DOHH2 (cell line): ENCODE data around the gene CCNF.
"Not testable (repeated sequence)": the region's sequence is repeated elsewhere in the genome, so short reads cannot be mapped to it uniquely, and the experiment has no call there.

Source experiments
- H3F3A ChIP-seq: fragments of 200-600 bp; sonication (generic), shearing (Covaris generic); 2 replicates; pipeline ENCODE4 v1.6.0; 2016; ENCODE audit warnings: antibody characterized with exemption, mild to moderate bottlenecking; ENCODE audit not compliant: control insufficient read depth, insufficient read depth
- H3K27ac ChIP-seq: fragments of 200-600 bp; sonication (generic); 2 replicates; pipeline ENCODE4 v1.5.1; 2014; ENCODE audit warnings: low read depth, mild to moderate bottlenecking, low read length, moderate library complexity
- H3K27me3 ChIP-seq: fragments of 200-600 bp; sonication (generic); 2 replicates; pipeline ENCODE4 v1.6.1; 2014; ENCODE audit warnings: mild to moderate bottlenecking, low read length, mixed read lengths; ENCODE audit not compliant: control insufficient read depth
- H3K36me3 ChIP-seq: fragments of 200-600 bp; sonication (generic); 2 replicates; pipeline ENCODE4 v1.6.1; 2014; ENCODE audit warnings: mild to moderate bottlenecking, low read length, moderate library complexity, mixed read lengths; ENCODE audit not compliant: control insufficient read depth
- H3K4me1 ChIP-seq: fragments of 200-600 bp; sonication (generic); 2 replicates; pipeline ENCODE4 v1.6.1; 2014; ENCODE audit warnings: mild to moderate bottlenecking, low read length, mixed read lengths; ENCODE audit not compliant: control insufficient read depth
- H3K4me2 ChIP-seq: fragments of 200-600 bp; sonication (generic); 2 replicates; pipeline ENCODE4 v1.6.0; 2014; ENCODE audit warnings: mild to moderate bottlenecking, low read length, moderate library complexity
- H3K4me3 ChIP-seq: fragments of 200-600 bp; sonication (generic); 2 replicates; pipeline ENCODE4 v1.5.1; 2014; ENCODE audit warnings: mild to moderate bottlenecking, low read length, mixed read lengths
- H3K79me2 ChIP-seq: fragments of 200-600 bp; sonication (generic); 2 replicates; pipeline ENCODE4 v1.6.1; 2014; ENCODE audit warnings: mild to moderate bottlenecking, low read length, mixed read lengths; ENCODE audit not compliant: control insufficient read depth
- H3K9me2 ChIP-seq: fragments of 200-600 bp; sonication (generic); replicated peaks from 2 replicates; pipeline ENCODE4 v1.6.1; 2014; ENCODE audit warnings: mild to moderate bottlenecking, low read length, mixed read lengths; ENCODE audit not compliant: control insufficient read depth
- H3K9me3 ChIP-seq: fragments of 200-600 bp; sonication (generic); 2 replicates; pipeline ENCODE4 v1.6.1; 2014; ENCODE audit warnings: antibody characterized with exemption, low read length, mixed read lengths; ENCODE audit not compliant: control insufficient read depth, insufficient read depth
- H4K20me1 ChIP-seq: fragments of 200-600 bp; sonication (generic); 2 replicates; pipeline ENCODE4 v1.6.0; 2014; ENCODE audit warnings: low read depth, mild to moderate bottlenecking, antibody characterized with exemption, low read length, moderate library complexity; ENCODE audit not compliant: control insufficient read depth, insufficient read depth
- EZH2phosphoT487 ChIP-seq: fragments of 200-600 bp; sonication (generic); IDR thresholded peaks from 2 replicates; pipeline ENCODE4 v1.6.1; 2017; ENCODE audit warnings: borderline replicate concordance, mild to moderate bottlenecking, antibody characterized with exemption, low read length, moderate library complexity, mixed read lengths
- TF ChIP-seq, protein P1 (sequence below): fragments of 200-600 bp; sonication (generic); IDR thresholded peaks from one replicate; pipeline ENCODE4 v1.5.1; 2014; ENCODE audit warnings: antibody characterized with exemption, mild to moderate bottlenecking, low read depth, low read length; ENCODE audit not compliant: poor library complexity, severe bottlenecking

CCNF gene

DNA sequence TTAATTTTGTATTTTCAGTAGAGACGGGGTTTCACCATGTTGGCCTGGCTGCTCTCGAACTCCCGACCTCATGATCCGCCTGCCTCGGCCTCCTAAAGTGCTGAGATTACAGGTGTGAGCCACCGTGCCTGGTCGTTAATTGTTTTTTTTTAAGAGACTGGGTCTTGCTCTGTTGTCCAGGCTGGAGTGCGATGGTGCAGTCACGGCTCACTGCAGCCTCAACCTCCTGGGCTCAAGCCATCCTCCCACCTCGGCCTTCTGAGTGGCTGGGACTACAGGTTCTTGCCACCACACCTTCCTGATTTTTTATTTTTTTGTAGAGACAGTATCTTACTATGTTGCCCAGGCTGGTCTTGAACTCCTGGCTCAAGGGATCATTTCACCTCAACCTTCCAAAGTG, 50.7 kb downstream of the CCNF start:
- H3K4me1 ChIP-seq = peaks cover 15% of the 10 kb centered on the region
- H3K9me2 ChIP-seq, H3F3A ChIP-seq, H3K36me3 ChIP-seq, H3K4me3 ChIP-seq, H3K4me2 ChIP-seq, H3K9me3 ChIP-seq, H3K27me3 ChIP-seq, H3K27ac ChIP-seq: not testable (repeated sequence)
- H4K20me1 ChIP-seq = peaks cover 21% of the 10 kb centered on the region; the same call in 1 of the 2 replicates
- H3K79me2 ChIP-seq = peaks cover 74% of the 10 kb centered on the region

DNA sequence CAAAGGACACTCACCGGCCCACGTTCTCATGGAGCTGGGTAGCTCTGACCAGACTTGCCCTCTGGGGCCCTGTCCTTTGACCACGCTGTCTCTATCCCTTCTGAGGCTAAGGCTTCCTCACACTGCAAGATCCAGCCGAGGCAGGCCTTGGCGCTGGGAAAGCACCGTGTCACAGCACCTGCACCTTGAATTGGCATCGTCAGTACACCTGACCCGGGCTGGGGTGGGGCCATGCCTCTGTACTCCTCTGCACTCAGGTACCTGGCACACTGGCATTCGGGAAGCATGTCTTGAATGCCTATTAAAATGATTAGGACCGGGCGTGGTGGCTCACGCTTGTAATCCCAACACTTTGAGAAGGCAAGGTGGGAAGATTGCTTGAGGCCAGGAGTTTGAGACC, 51.7 kb downstream of the CCNF start:
- no peaks in the 10 kb centered on the region for H3F3A ChIP-seq
- no peaks in the 10 kb centered on the region for H3K9me2 ChIP-seq
- H3K4me1 ChIP-seq = peaks cover 11% of the 10 kb centered on the region
- H3K9me3 ChIP-seq = no peaks in the 10 kb centered on the region
- H4K20me1 ChIP-seq = peaks cover 21% of the 10 kb centered on the region; the same call in 1 of the 2 replicates
- H3K4me3 ChIP-seq = no peak overlapping the region
- TF ChIP-seq EZH2phosphoT487 = no peak
- TF ChIP-seq, protein P1, sequence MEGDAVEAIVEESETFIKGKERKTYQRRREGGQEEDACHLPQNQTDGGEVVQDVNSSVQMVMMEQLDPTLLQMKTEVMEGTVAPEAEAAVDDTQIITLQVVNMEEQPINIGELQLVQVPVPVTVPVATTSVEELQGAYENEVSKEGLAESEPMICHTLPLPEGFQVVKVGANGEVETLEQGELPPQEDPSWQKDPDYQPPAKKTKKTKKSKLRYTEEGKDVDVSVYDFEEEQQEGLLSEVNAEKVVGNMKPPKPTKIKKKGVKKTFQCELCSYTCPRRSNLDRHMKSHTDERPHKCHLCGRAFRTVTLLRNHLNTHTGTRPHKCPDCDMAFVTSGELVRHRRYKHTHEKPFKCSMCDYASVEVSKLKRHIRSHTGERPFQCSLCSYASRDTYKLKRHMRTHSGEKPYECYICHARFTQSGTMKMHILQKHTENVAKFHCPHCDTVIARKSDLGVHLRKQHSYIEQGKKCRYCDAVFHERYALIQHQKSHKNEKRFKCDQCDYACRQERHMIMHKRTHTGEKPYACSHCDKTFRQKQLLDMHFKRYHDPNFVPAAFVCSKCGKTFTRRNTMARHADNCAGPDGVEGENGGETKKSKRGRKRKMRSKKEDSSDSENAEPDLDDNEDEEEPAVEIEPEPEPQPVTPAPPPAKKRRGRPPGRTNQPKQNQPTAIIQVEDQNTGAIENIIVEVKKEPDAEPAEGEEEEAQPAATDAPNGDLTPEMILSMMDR = no peak
- peaks cover 13% of the 10 kb centered on the region; the same call in 1 of the 2 replicates for H3K36me3 ChIP-seq
- H3K4me2 ChIP-seq = no peak overlapping the region
- H3K27me3 ChIP-seq = no peaks in the 10 kb centered on the region
- H3K27ac ChIP-seq = no peak overlapping the region
- peaks cover 73% of the 10 kb centered on the region for H3K79me2 ChIP-seq

DNA sequence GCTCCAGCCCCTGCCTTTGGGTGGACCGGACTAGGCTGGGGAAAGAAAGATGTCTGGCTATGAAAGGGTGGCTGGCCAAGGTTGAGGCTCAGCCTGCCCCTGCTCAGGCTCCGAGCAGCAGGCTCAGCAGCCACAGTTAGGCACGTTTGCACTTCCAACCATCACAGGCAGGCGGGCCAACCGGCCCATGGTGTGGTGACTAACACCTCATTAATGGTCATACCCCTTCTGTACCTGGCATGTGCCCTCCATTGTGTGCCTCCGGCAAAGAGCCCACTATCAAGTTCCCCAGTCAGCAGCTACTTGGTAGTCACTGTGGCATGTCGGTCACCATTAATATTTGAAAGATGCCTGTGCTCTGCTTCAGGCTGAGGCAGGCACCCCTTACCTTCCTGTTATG, 52.4 kb downstream of the CCNF start:
- Histone ChIP-seq H3K4me1 (peaks cover 9% of the 10 kb centered on the region; the same call in 1 of the 2 replicates), H4K20me1 (peaks cover 16% of the 10 kb centered on the region; the same call in 1 of the 2 replicates), H3F3A (no peaks in the 10 kb centered on the region), H3K9me2 (no peaks in the 10 kb centered on the region), H3K9me3 (no peaks in the 10 kb centered on the region), H3K36me3 (peaks cover 13% of the 10 kb centered on the region; the same call in 1 of the 2 replicates), H3K4me3 (no peak overlapping the region), H3K27ac (no peak overlapping the region), H3K79me2 (peaks cover 73% of the 10 kb centered on the region), H3K4me2 (no peak overlapping the region), H3K27me3 (no peaks in the 10 kb centered on the region)
- no peak for TF ChIP-seq EZH2phosphoT487
- TF ChIP-seq, protein P1 = no peak

DNA sequence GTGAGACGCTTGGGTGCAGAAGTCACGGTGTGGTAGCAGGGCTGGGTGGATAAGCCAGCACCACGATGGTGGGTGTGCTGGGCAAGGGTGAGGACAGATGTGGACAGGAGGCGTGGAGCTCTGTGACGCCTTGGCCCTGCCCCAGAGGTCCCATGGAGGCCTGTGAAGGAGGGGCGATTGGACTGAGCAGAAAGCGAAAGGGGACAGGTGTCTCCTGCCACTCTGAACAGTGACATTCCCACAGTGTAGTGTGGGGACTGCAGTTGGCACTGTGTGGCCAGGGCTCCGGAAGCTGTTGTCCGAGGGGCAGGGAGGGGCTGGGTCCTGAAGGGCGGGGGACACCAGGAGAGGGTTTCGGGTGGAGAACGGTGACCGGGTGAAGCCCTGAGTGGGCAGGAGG, 53.0 kb downstream of the CCNF start:
- Histone ChIP-seq H3K27ac (no peak overlapping the region), H3K27me3 (no peaks in the 10 kb centered on the region), H3K9me2 (no peaks in the 10 kb centered on the region), H3K4me2 (no peak overlapping the region), H3K9me3 (no peaks in the 10 kb centered on the region), H4K20me1 (peaks cover 10% of the 10 kb centered on the region; the same call in 1 of the 2 replicates), H3K36me3 (peaks cover 13% of the 10 kb centered on the region; the same call in 1 of the 2 replicates), H3K4me3 (no peak overlapping the region), H3K79me2 (peaks cover 73% of the 10 kb centered on the region), H3F3A (no peaks in the 10 kb centered on the region), H3K4me1 (peaks cover 12% of the 10 kb centered on the region)
- TF ChIP-seq, protein P1 = no peak
- no peak for TF ChIP-seq EZH2phosphoT487
